ENCODE results near the gene OTOG. TPM values are rescaled to one million over a fixed set of nuclear protein-coding genes. Genes with fewer than 3 reads are reported as not detected.

Gene OTOG
- total and polyA plus RNA-seq, 3 experiments from 2014 or later, result not detected

DNA sequence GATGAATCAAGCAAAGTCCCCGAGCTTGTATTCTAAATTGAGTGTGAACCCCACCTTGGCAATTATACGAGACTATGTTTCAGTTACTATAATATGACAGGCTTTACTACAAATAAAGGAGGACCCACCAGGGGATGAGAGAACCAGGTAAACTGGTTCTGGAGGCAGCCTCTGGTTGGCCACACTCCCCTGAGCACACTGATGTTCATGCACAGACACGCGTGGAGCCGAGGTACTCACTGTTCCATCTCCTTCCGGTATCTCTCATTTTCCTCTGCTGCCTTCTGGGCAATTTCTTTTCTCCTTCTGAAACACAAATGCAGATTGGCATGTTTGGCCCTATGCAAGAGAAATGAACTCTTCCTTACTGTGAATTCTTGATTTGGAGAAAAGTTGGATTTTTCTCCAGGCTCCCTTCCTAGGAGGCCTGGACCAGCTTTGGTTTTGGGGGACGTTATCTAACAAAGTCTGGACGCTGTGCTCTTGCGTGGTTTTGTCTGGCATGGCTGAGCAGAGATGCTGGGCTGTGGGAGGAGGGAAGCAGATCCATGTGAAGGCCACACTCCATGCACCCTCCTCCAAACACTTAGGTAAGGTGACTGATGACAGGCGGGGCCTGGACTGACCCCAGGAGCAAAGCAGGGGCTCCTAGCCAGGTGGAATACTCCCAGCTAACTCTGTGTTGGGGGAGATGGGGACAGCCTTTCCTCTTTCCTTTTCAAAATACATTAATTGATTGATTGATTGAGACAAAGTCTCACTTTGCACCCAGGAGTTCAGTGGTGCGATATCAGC, 25.8 kb upstream of the OTOG start:
- H3K4me3 Mint-ChIP-seq, result no peak overlapping the region
- ChIA-PET CTCF (interaction anchor here (1.1 to 1.5 kb wide), 2 partner anchors 23 to 291 kb away, joined by 3 to 4 read pairs; no protein-coding TSS in a partner anchor), POLR2A (no interaction called here)
- Histone ChIP-seq H3K4me3 (ENCODE audit: low read length) (no peak overlapping the region), H3K36me3 (ENCODE audit: insufficient read depth, low read length) (no peaks in the 10 kb centered on the region), H3K27ac (ENCODE audit: low read depth, low read length) (no peak overlapping the region), H3K4me1 (ENCODE audit: insufficient read depth, low read length) (no peaks in the 10 kb centered on the region), H3K27me3 (ENCODE audit: insufficient read depth, low read length, poor library complexity, severe bottlenecking) (no peaks in the 10 kb centered on the region), H3K9me3 (ENCODE audit: low read length) (no peaks in the 10 kb centered on the region)
- no peaks in the 10 kb centered on the region for H3K9me3 Mint-ChIP-seq
- peaks cover 0 to 9% of the 10 kb centered on the region in 2 donors for H3K27me3 Mint-ChIP-seq
- H3K4me1 Mint-ChIP-seq, result no peaks in the 10 kb centered on the region
- no peak overlapping the region for H3K27ac Mint-ChIP-seq
- no peak for DNase-seq
- H3K36me3 Mint-ChIP-seq, result no peaks in the 10 kb centered on the region

DNA sequence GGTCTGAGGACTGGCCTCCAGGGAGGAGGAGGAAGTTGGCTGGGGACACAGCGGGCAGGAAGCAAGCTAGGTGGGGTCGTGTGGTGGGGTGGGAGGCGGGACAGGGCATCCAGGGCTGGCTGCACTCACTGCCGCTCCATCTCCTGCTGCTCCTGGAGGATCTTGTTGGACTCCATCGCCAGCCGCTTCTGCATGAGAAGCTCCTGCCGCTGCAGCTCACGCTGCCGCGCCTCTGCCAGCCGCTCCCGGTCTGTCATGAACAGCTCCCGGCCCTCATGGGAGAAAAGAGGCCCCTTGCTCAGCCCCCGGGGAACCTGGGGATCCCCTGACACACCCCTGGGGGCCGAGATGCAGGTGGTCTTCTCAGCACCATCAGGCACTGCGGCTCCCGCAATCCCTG, 24.4 kb upstream of the OTOG start:
- Mint-ChIP-seq H3K27ac (no peak overlapping the region), H3K4me1 (no peaks in the 10 kb centered on the region), H3K27me3 (peaks cover 0 to 5% of the 10 kb centered on the region in 2 donors), H3K36me3 (no peaks in the 10 kb centered on the region), H3K9me3 (no peaks in the 10 kb centered on the region), H3K4me3 (no peak overlapping the region)
- Histone ChIP-seq H3K36me3 (ENCODE audit: insufficient read depth, low read length) (no peaks in the 10 kb centered on the region), H3K4me1 (ENCODE audit: insufficient read depth, low read length) (no peaks in the 10 kb centered on the region), H3K27ac (ENCODE audit: low read depth, low read length) (no peak overlapping the region), H3K27me3 (ENCODE audit: insufficient read depth, low read length, poor library complexity, severe bottlenecking) (no peaks in the 10 kb centered on the region), H3K4me3 (ENCODE audit: low read length) (no peak overlapping the region), H3K9me3 (ENCODE audit: low read length) (no peaks in the 10 kb centered on the region)
- no peak for DNase-seq
- ChIA-PET POLR2A (no interaction called here), CTCF (interaction anchor here (1.1 to 1.5 kb wide), 3 partner anchors 24 to 292 kb away, joined by 3 to 4 read pairs (median 3); no protein-coding TSS in a partner anchor)

DNA sequence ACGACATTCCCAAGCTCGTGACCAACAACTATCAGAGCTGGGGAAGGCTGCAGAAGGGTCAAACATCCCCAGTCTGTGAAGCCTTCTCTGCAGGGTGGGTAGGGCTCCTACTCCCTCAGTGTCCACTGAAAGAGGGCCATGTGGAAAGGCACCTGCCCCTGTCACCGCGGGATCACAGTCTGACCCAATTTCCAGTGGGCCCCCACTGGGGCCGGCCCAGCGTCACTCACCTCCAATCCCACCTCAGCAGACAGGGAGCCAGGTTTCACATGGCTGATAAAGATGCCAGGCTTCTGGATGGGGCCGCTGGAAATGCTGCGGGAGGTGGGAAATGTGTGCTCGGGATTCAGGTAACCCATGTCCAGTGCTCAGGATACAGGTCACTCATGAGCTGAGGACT, 22.8 kb upstream of the OTOG start:
- Mint-ChIP-seq H3K27me3 (peaks cover under 1 to 5% of the 10 kb centered on the region in 2 donors), H3K9me3 (no peaks in the 10 kb centered on the region), H3K27ac (no peak overlapping the region), H3K36me3 (no peaks in the 10 kb centered on the region), H3K4me3 (no peak overlapping the region), H3K4me1 (no peaks in the 10 kb centered on the region)
- Histone ChIP-seq H3K4me3 (ENCODE audit: low read length) (no peak overlapping the region), H3K27me3 (ENCODE audit: insufficient read depth, low read length, poor library complexity, severe bottlenecking) (no peaks in the 10 kb centered on the region), H3K4me1 (ENCODE audit: insufficient read depth, low read length) (no peaks in the 10 kb centered on the region), H3K27ac (ENCODE audit: low read depth, low read length) (no peak overlapping the region), H3K36me3 (ENCODE audit: insufficient read depth, low read length) (no peaks in the 10 kb centered on the region), H3K9me3 (ENCODE audit: low read length) (no peaks in the 10 kb centered on the region)
- ChIA-PET CTCF (interaction anchor here (1.2 kb wide), 1 partner anchor 294 kb away, joined by 3 read pairs; no protein-coding TSS in a partner anchor), POLR2A (no interaction called here)
- DNase-seq, result no peak

DNA sequence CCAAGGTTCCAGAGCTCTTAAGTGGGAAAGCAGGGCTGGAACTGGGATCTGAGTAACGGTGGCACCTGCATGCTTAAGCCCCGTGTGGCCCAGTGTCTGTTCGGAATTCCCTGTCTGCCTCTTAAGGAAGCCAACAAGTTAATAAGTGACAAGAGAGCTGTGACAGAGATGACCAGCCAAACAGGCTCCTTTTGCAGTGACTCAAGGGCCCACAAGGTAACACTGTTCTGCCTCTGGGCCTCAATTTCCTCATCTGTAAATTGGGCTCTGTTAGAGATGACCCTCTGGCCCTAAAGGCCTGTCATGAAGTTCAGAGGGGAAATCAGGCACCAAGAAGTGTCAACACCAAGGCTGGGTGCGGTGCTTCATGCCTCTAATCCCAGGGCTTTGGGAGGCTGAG, 21.5 kb upstream of the OTOG start:
- Histone ChIP-seq H3K27me3 (ENCODE audit: insufficient read depth, low read length, poor library complexity, severe bottlenecking) (no peaks in the 10 kb centered on the region), H3K4me3 (ENCODE audit: low read length) (no peak overlapping the region), H3K36me3 (ENCODE audit: insufficient read depth, low read length) (no peaks in the 10 kb centered on the region), H3K27ac (ENCODE audit: low read depth, low read length) (no peak overlapping the region), H3K9me3 (ENCODE audit: low read length) (no peaks in the 10 kb centered on the region), H3K4me1 (ENCODE audit: insufficient read depth, low read length) (no peaks in the 10 kb centered on the region)
- peaks cover 3 to 9% of the 10 kb centered on the region in 2 donors for H3K27me3 Mint-ChIP-seq
- no peaks in the 10 kb centered on the region for H3K4me1 Mint-ChIP-seq
- no peaks in the 10 kb centered on the region for H3K36me3 Mint-ChIP-seq
- no peak for DNase-seq
- no peaks in the 10 kb centered on the region for H3K9me3 Mint-ChIP-seq
- peak overlapping the region in 1 of 7 donors; percentile 27 for H3K4me3 Mint-ChIP-seq
- ChIA-PET POLR2A (no interaction called here), CTCF (interaction anchor here (0.9 kb wide), 1 partner anchor 146 kb away, joined by 3 read pairs; no protein-coding TSS in a partner anchor)
- no peak overlapping the region for H3K27ac Mint-ChIP-seq

DNA sequence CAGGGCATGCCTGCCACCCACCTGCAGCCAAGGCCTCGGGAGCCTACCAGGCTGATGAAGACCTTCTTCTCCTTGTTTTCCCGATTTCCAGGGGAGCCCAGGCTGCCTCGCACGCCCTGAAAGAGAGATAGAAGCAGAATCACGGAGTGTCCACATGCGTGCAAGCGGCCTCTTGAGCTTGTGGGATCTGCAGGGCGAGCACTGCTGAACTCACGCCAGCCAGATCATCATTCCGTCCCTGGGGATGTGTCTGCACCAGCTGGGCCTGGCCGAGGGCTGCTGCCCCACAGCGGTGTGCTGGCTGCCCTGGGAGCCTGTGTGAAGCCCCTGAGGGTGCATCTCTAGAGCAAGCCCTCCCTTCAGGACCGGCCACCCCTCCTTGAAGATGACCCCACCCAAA, 20.7 kb upstream of the OTOG start:
- Mint-ChIP-seq H3K4me1 (no peaks in the 10 kb centered on the region), H3K27ac (no peak overlapping the region), H3K9me3 (no peaks in the 10 kb centered on the region), H3K36me3 (no peaks in the 10 kb centered on the region), H3K27me3 (peaks cover 3 to 9% of the 10 kb centered on the region in 2 donors), H3K4me3 (no peak overlapping the region)
- DNase-seq, result no peak
- Histone ChIP-seq H3K4me1 (ENCODE audit: insufficient read depth, low read length) (no peaks in the 10 kb centered on the region), H3K36me3 (ENCODE audit: insufficient read depth, low read length) (no peaks in the 10 kb centered on the region), H3K27ac (ENCODE audit: low read depth, low read length) (no peak overlapping the region), H3K9me3 (ENCODE audit: low read length) (no peaks in the 10 kb centered on the region), H3K27me3 (ENCODE audit: insufficient read depth, low read length, poor library complexity, severe bottlenecking) (no peaks in the 10 kb centered on the region), H3K4me3 (ENCODE audit: low read length) (no peak overlapping the region)
- CTCF ChIA-PET, result interaction anchor here (0.9 kb wide), 1 partner anchor 147 kb away, joined by 3 read pairs; no protein-coding TSS in a partner anchor
- POLR2A ChIA-PET, result no interaction called here

DNA sequence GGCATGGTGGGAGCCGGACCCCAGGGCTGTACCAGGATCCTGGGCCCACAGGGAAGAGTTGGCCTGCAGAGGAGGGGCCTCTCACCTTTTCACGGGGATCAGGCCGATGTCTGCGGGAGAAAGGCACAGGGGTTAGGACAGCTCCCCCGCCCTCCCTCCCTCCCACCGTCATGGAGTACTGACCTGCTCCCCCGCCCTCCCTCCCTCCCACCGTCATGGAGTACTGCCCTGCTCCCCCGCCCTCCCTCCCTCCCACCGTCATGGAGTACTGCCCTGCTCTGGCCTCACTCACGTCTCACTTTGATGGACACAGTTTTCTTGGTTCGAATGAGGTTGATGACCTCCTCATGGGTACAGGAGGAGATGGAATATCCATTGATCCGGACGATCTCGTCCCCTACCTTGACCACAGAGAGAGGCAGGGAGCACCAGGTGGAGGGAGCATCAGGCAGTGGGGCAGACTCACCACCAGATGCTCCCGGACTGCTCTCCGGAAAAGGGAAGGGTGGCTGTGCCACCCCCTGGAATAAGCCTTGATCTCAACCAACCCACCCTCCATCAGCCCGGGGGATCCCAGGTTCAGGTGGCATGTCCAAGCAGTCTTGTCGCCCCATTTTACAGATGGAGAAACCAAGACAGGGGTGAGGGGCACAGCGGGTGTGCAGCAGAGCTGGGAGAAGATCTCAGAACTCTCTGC, 20.0 kb upstream of the OTOG start:
- Histone ChIP-seq H3K9me3 (ENCODE audit: low read length) (no peaks in the 10 kb centered on the region), H3K27ac (ENCODE audit: low read depth, low read length) (no peak overlapping the region), H3K27me3 (ENCODE audit: insufficient read depth, low read length, poor library complexity, severe bottlenecking) (no peaks in the 10 kb centered on the region), H3K4me3 (ENCODE audit: low read length) (no peak overlapping the region), H3K36me3 (ENCODE audit: insufficient read depth, low read length) (no peaks in the 10 kb centered on the region), H3K4me1 (ENCODE audit: insufficient read depth, low read length) (no peaks in the 10 kb centered on the region)
- ChIA-PET POLR2A (no interaction called here), CTCF (interaction anchor here (1.1 to 1.8 kb wide), 7 partner anchors 11 to 297 kb away, joined by 3 to 13 read pairs (median 4); partner anchors contain the start of gene KCNJ11)
- no peaks in the 10 kb centered on the region for H3K4me1 Mint-ChIP-seq
- H3K9me3 Mint-ChIP-seq, result no peaks in the 10 kb centered on the region
- DNase-seq, result no peak
- no peak overlapping the region for H3K4me3 Mint-ChIP-seq
- no peak overlapping the region for H3K27ac Mint-ChIP-seq
- no peaks in the 10 kb centered on the region for H3K36me3 Mint-ChIP-seq
- H3K27me3 Mint-ChIP-seq, result peaks cover 3 to 13% of the 10 kb centered on the region in 2 donors

DNA sequence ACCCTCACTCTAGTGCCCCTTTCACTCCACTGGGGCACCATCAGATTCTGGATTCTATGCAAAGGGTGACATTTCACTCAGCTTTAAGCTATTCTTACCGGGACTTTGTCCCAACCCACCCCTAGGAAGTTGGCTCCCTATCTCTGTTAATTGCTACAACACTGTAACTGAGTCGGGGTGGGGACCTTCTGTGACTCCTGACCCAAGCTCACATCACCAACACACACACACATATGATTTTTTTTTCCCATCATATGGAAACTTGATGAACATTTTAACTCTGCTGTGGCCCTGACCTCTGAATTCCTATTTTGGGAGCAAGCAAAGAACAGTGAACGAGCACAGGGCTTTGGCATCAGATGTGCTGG, 19.4 kb upstream of the OTOG start:
- Mint-ChIP-seq H3K27ac (peak overlapping the region in 1 of 8 donors; percentile 32), H3K9me3 (no peaks in the 10 kb centered on the region), H3K4me1 (no peaks in the 10 kb centered on the region), H3K27me3 (peaks cover 3 to 13% of the 10 kb centered on the region in 2 donors), H3K4me3 (no peak overlapping the region), H3K36me3 (no peaks in the 10 kb centered on the region)
- Histone ChIP-seq H3K36me3 (ENCODE audit: insufficient read depth, low read length) (no peaks in the 10 kb centered on the region), H3K9me3 (ENCODE audit: low read length) (no peaks in the 10 kb centered on the region), H3K4me3 (ENCODE audit: low read length) (no peak overlapping the region), H3K27ac (ENCODE audit: low read depth, low read length) (no peak overlapping the region), H3K27me3 (ENCODE audit: insufficient read depth, low read length, poor library complexity, severe bottlenecking) (no peaks in the 10 kb centered on the region), H3K4me1 (ENCODE audit: insufficient read depth, low read length) (no peaks in the 10 kb centered on the region)
- no peak for DNase-seq
- POLR2A ChIA-PET, result no interaction called here
- CTCF ChIA-PET, result interaction anchor here (1.1 to 2.4 kb wide), 9 partner anchors 11 to 298 kb away, joined by 3 to 13 read pairs (median 4); partner anchors contain the start of gene KCNJ11

DNA sequence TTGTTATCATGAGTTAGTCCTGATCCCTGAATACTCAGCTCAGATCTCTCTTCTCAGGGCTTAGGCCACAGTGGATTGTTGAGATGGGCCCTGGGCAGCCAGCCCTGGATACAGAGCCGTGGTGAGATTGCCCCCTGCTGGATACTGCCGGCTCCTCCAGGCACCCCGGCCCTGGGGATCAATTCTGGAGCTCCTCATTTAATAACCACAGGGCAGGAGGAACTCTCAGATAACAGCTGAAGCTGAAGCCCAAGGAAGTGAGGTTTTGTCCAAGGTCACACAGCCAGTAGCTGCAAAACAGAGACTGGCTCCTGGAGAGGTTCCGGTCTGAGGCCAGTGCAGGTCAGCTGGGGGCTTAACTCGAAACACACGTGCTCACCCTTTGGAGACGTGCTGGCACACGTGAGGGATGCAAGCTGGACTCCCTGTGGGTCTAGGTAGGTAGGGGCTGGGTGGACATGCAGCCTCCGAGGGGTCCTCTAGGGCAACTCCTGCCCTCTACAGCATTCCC, 18.8 kb upstream of the OTOG start:
- Mint-ChIP-seq H3K9me3 (no peaks in the 10 kb centered on the region), H3K4me1 (no peaks in the 10 kb centered on the region), H3K27me3 (peaks cover 3 to 13% of the 10 kb centered on the region in 2 donors), H3K4me3 (no peak overlapping the region), H3K27ac (no peak overlapping the region), H3K36me3 (no peaks in the 10 kb centered on the region)
- ChIA-PET POLR2A (no interaction called here), CTCF (interaction anchor here (0.6 to 2.4 kb wide), 10 partner anchors 9 to 298 kb away, joined by 3 to 13 read pairs (median 4); partner anchors contain the start of gene KCNJ11)
- peak in 3 of 5 donors; percentile 11 to 19 (median 12) for DNase-seq
- no peak overlapping the region for H3K27ac ChIP-seq (ENCODE audit: low read depth, low read length)
- no peaks in the 10 kb centered on the region for H3K27me3 ChIP-seq (ENCODE audit: insufficient read depth, low read length, poor library complexity, severe bottlenecking)
- no peaks in the 10 kb centered on the region for H3K36me3 ChIP-seq (ENCODE audit: insufficient read depth, low read length)
- no peak overlapping the region for H3K4me3 ChIP-seq (ENCODE audit: low read length)
- H3K9me3 ChIP-seq (ENCODE audit: low read length), result no peaks in the 10 kb centered on the region
- H3K4me1 ChIP-seq (ENCODE audit: insufficient read depth, low read length), result no peaks in the 10 kb centered on the region

Measured in CD8-positive, alpha-beta memory T cell (primary cell).